GM23338 (cell line): ENCODE measurements around the gene ARMC5. TPM values are rescaled to one million over a fixed set of nuclear protein-coding genes. Genes with fewer than 3 reads are reported as not detected.

Source experiments
- CREB1 ChIP-seq: fragments of 250-450 bp; sonication (Bioruptor Pico); IDR thresholded peaks from 2 replicates; pipeline ENCODE4 v1.5.0; 2020; ENCODE audit warnings: low read depth, mild to moderate bottlenecking, moderate library complexity
- CTCF ChIP-seq, 2 experiments: fragments of 200-600 bp in 1 of 2; sonication (generic) in 1 of 2; conservative IDR thresholded peaks; 2 replicates each; pipeline versions ENCODE4 v1.5.1 to v1.6.1; 2016 to 2017; ENCODE audit warnings: antibody characterized with exemption in 2 of 2, low read depth in 2 of 2, mild to moderate bottlenecking in 2 of 2, moderate library complexity in 1 of 2
- ETS1 ChIP-seq: IDR thresholded peaks from 2 replicates; pipeline ENCODE4 v1.6.1; 2016; ENCODE audit warnings: antibody characterized with exemption
- EZH2 ChIP-seq: fragments of 200-600 bp; sonication (generic); IDR thresholded peaks from one replicate; pipeline ENCODE4 v1.8.0; 2017; ENCODE audit warnings: antibody characterized with exemption, mild to moderate bottlenecking, low read depth; ENCODE audit not compliant: unreplicated experiment
- EZH2phosphoT487 ChIP-seq: fragments of 200-600 bp; sonication (generic); IDR thresholded peaks from one replicate; pipeline ENCODE4 v1.8.1; 2018; ENCODE audit warnings: antibody characterized with exemption; ENCODE audit not compliant: unreplicated experiment
- JUNB ChIP-seq: IDR thresholded peaks from one replicate; pipeline ENCODE4 v1.6.1; 2016; ENCODE audit warnings: antibody characterized with exemption; ENCODE audit not compliant: unreplicated experiment
- POLR2AphosphoS5 ChIP-seq: IDR thresholded peaks from 2 replicates; pipeline ENCODE4 v1.6.1; 2016; ENCODE audit warnings: antibody characterized with exemption, low read depth
- STAT1 ChIP-seq: IDR thresholded peaks from one replicate; pipeline ENCODE4 v1.6.1; 2016; ENCODE audit warnings: antibody characterized with exemption; ENCODE audit not compliant: unreplicated experiment
- ZNF462 ChIP-seq: fragments of 250-450 bp; sonication (Bioruptor Pico); IDR thresholded peaks from 2 replicates; pipeline ENCODE4 v1.5.0; 2020; ENCODE audit warnings: mild to moderate bottlenecking, moderate library complexity
- polyA plus RNA-seq: library from polyadenylated mRNA; unstranded; fragments of >200 nt; fragmentation: Nextera tagmentation; extraction: Ambion mirVana; gene quantifications from 2 replicates; pipeline ENCODE4 v1.2.1, GENCODE V29; 2016
- total RNA-seq: library from RNA; depleted of rRNA; stranded (reverse); fragments of >200 nt; shearing (Covaris generic); gene quantifications from 2 replicates; pipeline ENCODE4 v1.2.3, GENCODE V29; 2014

Gene ARMC5
- total and polyA plus RNA-seq, 2 experiments from 2014 or later = 5.9 to 11.3 TPM

GRCh38 chr16:31466381-31466841 lies 7.1 kb downstream of the ARMC5 start (continued):
- TF ChIP-seq ZNF462 (CRISPR knock-in tag) (no peak), POLR2AphosphoS5 (no peak), EZH2phosphoT487 (no peak), JUNB (no peak), EZH2 (no peak), STAT1 (no peak), ETS1 (no peak), CTCF (conservative IDR thresholded peaks at IDR 0.05; ENCODE audit: low read depth in 2 of 2) (no peak), CREB1 (CRISPR knock-in tag) (no peak)
